Measurements from ENCODE around the gene ITPR1.

Gene ITPR1

DNA sequence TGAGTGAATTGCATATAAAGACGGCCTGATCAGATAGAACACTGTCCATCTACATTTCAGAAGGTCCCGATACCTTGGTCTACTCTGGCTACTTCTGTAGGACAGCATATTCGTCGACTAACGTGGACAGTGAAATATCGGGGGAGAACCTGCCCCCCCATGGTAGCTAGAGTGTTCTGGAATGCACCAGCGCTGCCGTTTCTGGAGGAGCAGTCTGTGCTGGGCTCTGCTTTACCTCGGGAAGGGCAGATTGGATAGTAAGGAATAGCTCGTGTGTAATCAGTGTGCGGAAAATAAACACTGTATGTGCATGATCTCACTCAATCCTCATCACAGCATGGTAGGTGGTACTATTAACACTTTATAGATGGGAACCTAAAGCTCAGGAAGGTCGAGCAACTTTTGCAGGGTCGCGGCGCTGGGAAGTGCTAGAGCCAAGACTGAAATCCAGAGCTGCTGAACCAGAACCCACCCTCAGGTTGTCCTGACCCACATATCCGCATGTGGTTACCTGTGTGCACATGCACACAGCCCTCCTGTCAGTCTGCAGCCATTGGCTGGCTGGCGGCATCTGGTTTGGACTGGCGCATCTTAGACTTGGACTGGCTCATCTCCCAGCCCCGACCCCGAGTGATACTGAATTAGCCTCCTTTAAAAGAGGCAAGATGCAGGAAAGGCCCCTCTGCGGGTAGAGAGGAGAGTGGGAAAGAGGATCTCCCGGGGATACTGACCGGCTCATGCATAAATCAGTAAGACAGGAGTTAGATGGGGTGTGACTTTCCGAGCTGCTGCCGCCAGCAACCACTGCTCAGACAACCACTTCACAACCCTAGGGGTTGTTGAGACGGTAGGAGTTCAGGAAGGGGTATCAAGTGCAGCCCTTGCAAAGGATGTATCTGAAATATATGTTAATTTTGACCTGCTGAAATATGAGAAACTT lies 331.1 kb downstream of the ITPR1 start:
- Histone ChIP-seq H2BK15ac (ENCODE audit: low read depth, poor library complexity, severe bottlenecking) (no peak overlapping the region), H3K27ac (ENCODE audit: low read length, poor library complexity, severe bottlenecking) (peak overlapping the region; percentile 88), H3K4me2 (ENCODE audit: low read length, poor library complexity, severe bottlenecking) (no peak overlapping the region), H2BK120ac (ENCODE audit: low read depth, low read length) (no peak overlapping the region), H3K27me3 (ENCODE audit: control insufficient read depth in 1 of 2, insufficient read depth in 1 of 2, low read length in 2 of 2) (peaks cover 0 to 3% of the 10 kb centered on the region in 2 experiments), H3K23ac (ENCODE audit: low read length in 2 of 2) (no peak overlapping the region), H3K9me3 (ENCODE audit: control insufficient read depth, low read length) (no peaks in the 10 kb centered on the region), H3K9ac (ENCODE audit: low read length) (no peak overlapping the region), H2AFZ (ENCODE audit: low read depth, low read length) (no peak overlapping the region), H3K4me1 (ENCODE audit: control insufficient read depth, insufficient read depth, low read depth, low read length) (peaks cover 39% of the 10 kb centered on the region), H2AK5ac (ENCODE audit: low read length, severe bottlenecking) (peak overlapping the region; percentile 5), H2BK5ac (ENCODE audit: low read depth, low read length, poor library complexity, severe bottlenecking) (peak overlapping the region; percentile 32), H4K8ac (ENCODE audit: low read length) (peak overlapping the region; percentile 19), H3K4me3 (ENCODE audit: insufficient read depth in 1 of 2, low read depth in 1 of 2, low read length in 2 of 2) (no peak overlapping the region), H2BK12ac (ENCODE audit: low read length in 2 of 2) (peak overlapping the region in 1 of 2 experiments; percentile 25), H3K18ac (ENCODE audit: low read depth in 1 of 2, low read length in 2 of 2) (peak overlapping the region in 1 of 2 experiments; percentile 40), H3K14ac (ENCODE audit: low read length in 2 of 2) (no peak overlapping the region), H3K4ac (ENCODE audit: low read depth in 1 of 2, low read length in 2 of 2) (no peak overlapping the region), H3K79me1 (replicated peaks; ENCODE audit: low read length, poor library complexity, severe bottlenecking) (no peaks in the 10 kb centered on the region), H3K36me3 (ENCODE audit: control insufficient read depth in 1 of 2, insufficient read depth in 2 of 2, low read depth in 1 of 2, low read length in 2 of 2) (no peaks in the 10 kb centered on the region), H4K91ac (ENCODE audit: low read length) (no peak overlapping the region)
- 81% methylated on average over 23 of the region's 26 CpGs for WGBS
- DNase-seq = no peak

GRCh38 chr3:4824926-4825325 lies 331.8 kb downstream of the ITPR1 start:
- H3K18ac ChIP-seq (ENCODE audit: low read depth in 1 of 2, low read length in 2 of 2) = no peak overlapping the region
- WGBS = 2% methylated on average over 2 of the region's 3 CpGs
- no peak overlapping the region for H2BK120ac ChIP-seq (ENCODE audit: low read depth, low read length)
- H4K91ac ChIP-seq (ENCODE audit: low read length) = no peak overlapping the region
- H3K79me1 ChIP-seq (replicated peaks; ENCODE audit: low read length, poor library complexity, severe bottlenecking) = no peaks in the 10 kb centered on the region
- H3K23ac ChIP-seq (ENCODE audit: low read length in 2 of 2) = no peak overlapping the region
- H3K4me1 ChIP-seq (ENCODE audit: control insufficient read depth, insufficient read depth, low read depth, low read length) = peaks cover 39% of the 10 kb centered on the region
- H3K14ac ChIP-seq (ENCODE audit: low read length in 2 of 2) = no peak overlapping the region
- H3K4me3 ChIP-seq (ENCODE audit: insufficient read depth in 1 of 2, low read depth in 1 of 2, low read length in 2 of 2) = no peak overlapping the region
- no peak overlapping the region for H2BK5ac ChIP-seq (ENCODE audit: low read depth, low read length, poor library complexity, severe bottlenecking)
- peaks cover 0 to 3% of the 10 kb centered on the region in 2 experiments for H3K27me3 ChIP-seq (ENCODE audit: control insufficient read depth in 1 of 2, insufficient read depth in 1 of 2, low read length in 2 of 2)
- no peak overlapping the region for H4K8ac ChIP-seq (ENCODE audit: low read length)
- no peak overlapping the region for H3K4me2 ChIP-seq (ENCODE audit: low read length, poor library complexity, severe bottlenecking)
- H2BK12ac ChIP-seq (ENCODE audit: low read length in 2 of 2) = no peak overlapping the region
- no peak overlapping the region for H3K4ac ChIP-seq (ENCODE audit: low read depth in 1 of 2, low read length in 2 of 2)
- H3K9ac ChIP-seq (ENCODE audit: low read length) = no peak overlapping the region
- peak; percentile 83 for DNase-seq
- H3K27ac ChIP-seq (ENCODE audit: low read length, poor library complexity, severe bottlenecking) = peak overlapping the region; percentile 88
- H2AFZ ChIP-seq (ENCODE audit: low read depth, low read length) = no peak overlapping the region
- H3K9me3 ChIP-seq (ENCODE audit: control insufficient read depth, low read length) = no peaks in the 10 kb centered on the region
- no peaks in the 10 kb centered on the region for H3K36me3 ChIP-seq (ENCODE audit: control insufficient read depth in 1 of 2, insufficient read depth in 2 of 2, low read depth in 1 of 2, low read length in 2 of 2)
- H2BK15ac ChIP-seq (ENCODE audit: low read depth, poor library complexity, severe bottlenecking) = no peak overlapping the region
- no peak overlapping the region for H2AK5ac ChIP-seq (ENCODE audit: low read length, severe bottlenecking)

DNA sequence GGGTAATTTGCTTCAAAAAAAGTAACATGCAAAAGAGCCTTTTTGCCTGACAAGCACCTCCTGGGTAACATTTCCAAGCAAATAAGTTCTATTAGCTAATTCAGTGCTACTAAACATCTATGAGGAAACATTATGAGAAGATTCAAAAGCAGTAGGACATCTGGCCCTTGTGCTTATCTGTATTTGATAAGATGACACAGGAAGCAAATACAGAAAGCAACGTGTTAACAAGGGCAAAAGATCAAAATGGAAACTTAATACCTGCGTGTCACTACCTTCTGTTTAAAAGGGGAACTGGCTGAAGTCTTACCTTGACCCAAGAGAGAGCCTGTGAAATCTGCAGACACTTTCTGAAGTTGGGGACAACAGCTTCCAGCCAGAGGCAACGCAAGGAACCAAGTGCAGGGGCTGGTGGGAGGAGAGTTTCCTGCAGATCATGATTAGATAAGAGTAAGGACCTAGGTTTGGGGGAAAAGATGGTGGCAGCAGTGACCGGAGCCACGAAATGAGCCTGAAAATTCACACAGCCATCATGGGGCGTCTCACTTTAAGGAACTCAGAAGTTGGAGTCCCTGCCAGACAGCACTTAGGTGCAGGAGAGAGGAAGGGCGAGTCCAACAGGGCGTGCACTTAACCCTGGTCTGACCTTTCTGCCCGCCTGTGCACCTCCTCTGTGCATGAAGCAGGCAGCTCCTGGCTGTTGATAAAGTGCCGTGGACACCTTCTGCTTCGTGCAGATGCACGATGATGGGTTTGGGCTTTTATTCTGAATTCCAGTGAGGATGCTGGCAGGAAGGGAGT lies 332.5 kb downstream of the ITPR1 start:
- Histone ChIP-seq H3K9ac (ENCODE audit: low read length) (no peak overlapping the region), H4K91ac (ENCODE audit: low read length) (no peak overlapping the region), H2AK5ac (ENCODE audit: low read length, severe bottlenecking) (peak overlapping the region; percentile 96), H3K79me1 (replicated peaks; ENCODE audit: low read length, poor library complexity, severe bottlenecking) (no peaks in the 10 kb centered on the region), H2BK15ac (ENCODE audit: low read depth, poor library complexity, severe bottlenecking) (peak overlapping the region; percentile 12), H3K4me2 (ENCODE audit: low read length, poor library complexity, severe bottlenecking) (no peak overlapping the region), H2BK12ac (ENCODE audit: low read length in 2 of 2) (no peak overlapping the region), H3K4me3 (ENCODE audit: insufficient read depth in 1 of 2, low read depth in 1 of 2, low read length in 2 of 2) (no peak overlapping the region), H3K14ac (ENCODE audit: low read length in 2 of 2) (no peak overlapping the region), H4K8ac (ENCODE audit: low read length) (peak overlapping the region; percentile 12), H3K23ac (ENCODE audit: low read length in 2 of 2) (no peak overlapping the region), H3K4me1 (ENCODE audit: control insufficient read depth, insufficient read depth, low read depth, low read length) (peaks cover 38% of the 10 kb centered on the region), H3K36me3 (ENCODE audit: control insufficient read depth in 1 of 2, insufficient read depth in 2 of 2, low read depth in 1 of 2, low read length in 2 of 2) (no peaks in the 10 kb centered on the region), H2BK120ac (ENCODE audit: low read depth, low read length) (no peak overlapping the region), H3K27ac (ENCODE audit: low read length, poor library complexity, severe bottlenecking) (peak overlapping the region; percentile 88), H2BK5ac (ENCODE audit: low read depth, low read length, poor library complexity, severe bottlenecking) (no peak overlapping the region), H3K9me3 (ENCODE audit: control insufficient read depth, low read length) (no peaks in the 10 kb centered on the region), H3K4ac (ENCODE audit: low read depth in 1 of 2, low read length in 2 of 2) (no peak overlapping the region), H3K18ac (ENCODE audit: low read depth in 1 of 2, low read length in 2 of 2) (peak overlapping the region in 1 of 2 experiments; percentile 68), H2AFZ (ENCODE audit: low read depth, low read length) (no peak overlapping the region), H3K27me3 (ENCODE audit: control insufficient read depth in 1 of 2, insufficient read depth in 1 of 2, low read length in 2 of 2) (no peaks in the 10 kb centered on the region)
- 65% methylated on average over 12 of the region's 12 CpGs for WGBS
- DNase-seq = no peak

Data from mesenchymal stem cell (in vitro differentiated cells and primary cell).